OCI-LY1 (cell line): ENCODE data around the gene HNRNPK.
A peak's percentile ranks its signal among the peaks of the same experiment; 100 is the strongest.

Source experiments
- H2AFZ ChIP-seq: fragments of 200-600 bp; sonication (generic), shearing (Covaris generic); 2 replicates; pipeline ENCODE4 v1.6.0; 2014; ENCODE audit warnings: antibody characterized with exemption, mild to moderate bottlenecking, low read length
- H3F3A ChIP-seq: fragments of 200-600 bp; sonication (generic), shearing (Covaris generic); 2 replicates; pipeline ENCODE4 v1.6.0; 2014; ENCODE audit warnings: mild to moderate bottlenecking, antibody characterized with exemption, low read length, moderate library complexity; ENCODE audit not compliant: insufficient read depth
- H3K27ac ChIP-seq: fragments of 200-600 bp; sonication (generic); 2 replicates; pipeline ENCODE4 v1.5.1; 2014; ENCODE audit warnings: low read length, mixed run types, mild to moderate bottlenecking, low read depth; ENCODE audit not compliant: poor library complexity, severe bottlenecking
- H3K27me3 ChIP-seq: fragments of 200-600 bp; sonication (generic); 2 replicates; pipeline ENCODE4 v1.6.0; 2014; ENCODE audit warnings: antibody characterized with exemption, mild to moderate bottlenecking, low read length, moderate library complexity; ENCODE audit not compliant: insufficient read depth
- H3K36me3 ChIP-seq: fragments of 200-600 bp; sonication (generic); 2 replicates; pipeline ENCODE4 v1.6.1; 2014; ENCODE audit warnings: mild to moderate bottlenecking, antibody characterized with exemption, low read length, moderate library complexity, mixed read lengths; ENCODE audit not compliant: insufficient read depth
- H3K4me1 ChIP-seq: fragments of 200-600 bp; sonication (generic); 2 replicates; pipeline ENCODE4 v1.5.1; 2014; ENCODE audit warnings: mild to moderate bottlenecking, low read length, moderate library complexity; ENCODE audit not compliant: insufficient read depth, severe bottlenecking
- H3K4me2 ChIP-seq: fragments of 200-600 bp; sonication (generic), shearing (Covaris generic); 2 replicates; pipeline ENCODE4 v1.6.1; 2014; ENCODE audit warnings: low read length
- H3K4me3 ChIP-seq: fragments of 200-600 bp; sonication (generic); 2 replicates; pipeline ENCODE4 v1.5.1; 2014; ENCODE audit warnings: low read length, low read depth, mild to moderate bottlenecking, mixed read lengths; ENCODE audit not compliant: poor library complexity, severe bottlenecking
- H3K79me2 ChIP-seq: fragments of 200-600 bp; shearing (Covaris generic); 2 replicates; pipeline ENCODE4 v1.6.1; 2016; ENCODE audit warnings: mixed run types, low read length, mixed read lengths; ENCODE audit not compliant: insufficient read depth
- H3K9ac ChIP-seq: fragments of 200-600 bp; sonication (generic), shearing (Covaris generic); 2 replicates; pipeline ENCODE4 v1.6.1; 2014; ENCODE audit warnings: mild to moderate bottlenecking, low read length, mixed read lengths
- H3K9me2 ChIP-seq: fragments of 200-600 bp; sonication (generic), shearing (Covaris generic); 2 replicates; pipeline ENCODE4 v1.6.1; 2014; ENCODE audit warnings: low read depth, mild to moderate bottlenecking, low read length, mixed read lengths
- H3K9me3 ChIP-seq: fragments of 200-600 bp; shearing (Covaris generic); 2 replicates; pipeline ENCODE4 v1.6.1; 2014; ENCODE audit warnings: low read length, mixed read lengths
- H4K20me1 ChIP-seq: fragments of 200-600 bp; sonication (generic), shearing (Covaris generic); 2 replicates; pipeline ENCODE4 v1.6.0; 2016; ENCODE audit warnings: mild to moderate bottlenecking, low read length; ENCODE audit not compliant: insufficient read depth
- EZH2 ChIP-seq: fragments of 200-600 bp; sonication (generic), shearing (Covaris generic); IDR thresholded peaks from 2 replicates; pipeline ENCODE4 v1.8.0; 2017; ENCODE audit warnings: borderline replicate concordance, mixed run types, mild to moderate bottlenecking, antibody characterized with exemption, low read length, moderate library complexity, mixed read lengths
- TF ChIP-seq, protein P1 (sequence below): fragments of 200-600 bp; sonication (generic), shearing (Covaris generic); IDR thresholded peaks from 2 replicates; pipeline ENCODE4 v1.5.1; 2017; ENCODE audit warnings: mild to moderate bottlenecking, antibody characterized with exemption, low read length, moderate library complexity, mixed read lengths

Gene HNRNPK

DNA sequence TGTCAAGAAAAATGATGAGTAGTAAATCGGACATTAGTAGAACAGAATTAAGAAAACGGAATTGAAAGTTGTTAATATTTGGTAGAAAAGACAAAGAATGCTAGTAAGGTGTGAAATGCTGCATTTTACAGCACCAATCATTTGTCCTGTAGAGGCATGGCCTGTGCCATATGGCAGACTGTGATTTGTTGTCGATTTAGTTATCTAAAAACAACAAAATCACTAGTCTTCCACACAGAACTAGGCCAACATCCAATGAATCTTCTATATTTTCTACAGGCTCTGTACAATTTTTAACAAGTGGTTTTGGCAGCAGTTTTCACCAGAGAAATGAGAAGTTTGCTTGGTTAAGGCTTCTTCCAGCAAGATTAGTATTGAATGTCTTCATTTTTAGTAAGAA is 10.4 kb downstream of the HNRNPK start:
- Histone ChIP-seq H3K9me3 (no peaks in the 10 kb centered on the region), H3F3A (peaks cover 47% of the 10 kb centered on the region), H4K20me1 (peaks cover 11% of the 10 kb centered on the region), H3K9ac (no peak overlapping the region), H3K36me3 (peaks cover 86% of the 10 kb centered on the region), H3K27me3 (no peaks in the 10 kb centered on the region), H3K4me2 (no peak overlapping the region), H3K27ac (no peak overlapping the region), H2AFZ (no peak overlapping the region), H3K4me1 (no peaks in the 10 kb centered on the region), H3K4me3 (no peak overlapping the region), H3K9me2 (no peaks in the 10 kb centered on the region), H3K79me2 (peaks cover 4% of the 10 kb centered on the region; the same call in 1 of the 2 replicates)
- TF ChIP-seq, protein P1, sequence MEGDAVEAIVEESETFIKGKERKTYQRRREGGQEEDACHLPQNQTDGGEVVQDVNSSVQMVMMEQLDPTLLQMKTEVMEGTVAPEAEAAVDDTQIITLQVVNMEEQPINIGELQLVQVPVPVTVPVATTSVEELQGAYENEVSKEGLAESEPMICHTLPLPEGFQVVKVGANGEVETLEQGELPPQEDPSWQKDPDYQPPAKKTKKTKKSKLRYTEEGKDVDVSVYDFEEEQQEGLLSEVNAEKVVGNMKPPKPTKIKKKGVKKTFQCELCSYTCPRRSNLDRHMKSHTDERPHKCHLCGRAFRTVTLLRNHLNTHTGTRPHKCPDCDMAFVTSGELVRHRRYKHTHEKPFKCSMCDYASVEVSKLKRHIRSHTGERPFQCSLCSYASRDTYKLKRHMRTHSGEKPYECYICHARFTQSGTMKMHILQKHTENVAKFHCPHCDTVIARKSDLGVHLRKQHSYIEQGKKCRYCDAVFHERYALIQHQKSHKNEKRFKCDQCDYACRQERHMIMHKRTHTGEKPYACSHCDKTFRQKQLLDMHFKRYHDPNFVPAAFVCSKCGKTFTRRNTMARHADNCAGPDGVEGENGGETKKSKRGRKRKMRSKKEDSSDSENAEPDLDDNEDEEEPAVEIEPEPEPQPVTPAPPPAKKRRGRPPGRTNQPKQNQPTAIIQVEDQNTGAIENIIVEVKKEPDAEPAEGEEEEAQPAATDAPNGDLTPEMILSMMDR = no peak
- TF ChIP-seq EZH2 = no peak

DNA sequence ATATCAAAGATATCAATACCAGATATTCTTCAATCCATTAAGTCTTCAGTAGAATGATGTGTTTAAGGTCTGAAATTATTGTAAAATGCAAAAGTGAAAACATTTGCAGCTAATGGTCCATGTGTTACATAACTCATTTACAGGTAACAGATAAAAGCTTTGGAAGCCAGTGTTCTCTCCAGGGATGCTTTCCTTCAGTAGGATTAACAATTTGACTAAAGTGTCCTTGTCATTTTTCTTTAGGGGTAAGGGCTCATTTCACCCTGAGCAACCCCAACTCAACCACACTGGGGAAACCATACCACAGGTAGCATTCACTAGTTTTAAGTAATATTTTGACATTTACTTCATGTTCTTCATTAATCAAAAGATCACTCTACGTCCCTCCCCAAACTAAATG is 12.9 kb downstream of the HNRNPK start:
- TF ChIP-seq, protein P1 = no peak
- TF ChIP-seq EZH2 = no peak
- Histone ChIP-seq H3K27me3 (no peaks in the 10 kb centered on the region), H3K27ac (no peak overlapping the region), H3K4me1 (no peaks in the 10 kb centered on the region), H3K36me3 (peaks cover 60% of the 10 kb centered on the region), H2AFZ (no peak overlapping the region), H3K4me2 (no peak overlapping the region), H4K20me1 (peaks cover 3% of the 10 kb centered on the region; the same call in 1 of the 2 replicates), H3K9ac (no peak overlapping the region), H3K79me2 (no peaks in the 10 kb centered on the region), H3K9me2 (no peaks in the 10 kb centered on the region), H3F3A (peaks cover 35% of the 10 kb centered on the region), H3K9me3 (no peaks in the 10 kb centered on the region), H3K4me3 (no peak overlapping the region)

DNA sequence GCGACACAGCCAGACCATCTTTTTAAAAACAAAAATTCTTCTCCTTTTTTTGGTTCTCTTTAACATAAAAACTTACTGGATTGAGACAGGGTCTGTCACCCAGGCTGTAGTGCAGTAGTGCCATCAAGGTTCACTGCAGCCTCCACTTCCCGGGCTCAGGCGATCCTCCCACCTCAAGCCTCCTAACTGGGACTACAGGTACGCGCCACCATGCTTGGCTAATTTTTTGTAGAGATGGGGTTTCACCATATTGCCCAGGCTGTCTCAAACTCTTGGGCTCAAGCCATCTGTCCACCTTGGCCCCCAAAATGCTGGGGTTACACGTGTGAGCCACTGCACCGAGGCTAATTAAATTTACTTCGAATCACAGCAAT is 13.8 kb downstream of the HNRNPK start:
- H3K27ac ChIP-seq = peak overlapping the region; percentile 31
- H3K4me1 ChIP-seq = no peaks in the 10 kb centered on the region
- peaks cover 52% of the 10 kb centered on the region for H3K36me3 ChIP-seq
- no peak overlapping the region for H2AFZ ChIP-seq
- no peak overlapping the region for H3K4me2 ChIP-seq
- TF ChIP-seq, protein P1 = no peak
- no peak for TF ChIP-seq EZH2
- H3K4me3 ChIP-seq = no peak overlapping the region
- no peak overlapping the region for H3K9ac ChIP-seq
- H3K9me3 ChIP-seq = no peaks in the 10 kb centered on the region
- H4K20me1 ChIP-seq = peaks cover 3% of the 10 kb centered on the region; the same call in 1 of the 2 replicates
- no peaks in the 10 kb centered on the region for H3K79me2 ChIP-seq
- H3K9me2 ChIP-seq = no peaks in the 10 kb centered on the region
- H3K27me3 ChIP-seq = no peaks in the 10 kb centered on the region
- H3F3A ChIP-seq = peaks cover 35% of the 10 kb centered on the region
